Measurements from ENCODE around the gene CHRNA1.

The CHRNA1 gene

GRCh38 chr2:174748948-174749347 lies 15.3 kb downstream of the CHRNA1 start:
- in situ Hi-C loops (cut with MboI; ENCODE audit: low sequenced_read_pairs, unreplicated experiment), result no loop called here
- TF ChIP-seq CTCF (IDR thresholded peaks at IDR 0.05; ENCODE audit: borderline replicate concordance, control extremely low read depth, extremely low read depth, insufficient read depth, missing control alignments), result peak; percentile 71
- DNase-seq (ENCODE audit: low spot score), result peak; percentile 54

GRCh38 chr2:174745142-174745541 lies 19.1 kb downstream of the CHRNA1 start:
- no peak for DNase-seq (ENCODE audit: low spot score)
- no peak for TF ChIP-seq CTCF (IDR thresholded peaks at IDR 0.05; ENCODE audit: borderline replicate concordance, control extremely low read depth, extremely low read depth, insufficient read depth, missing control alignments)
- in situ Hi-C loops (cut with MboI; ENCODE audit: low sequenced_read_pairs, unreplicated experiment), result no loop called here

GRCh38 chr2:174744111-174744510 lies 20.2 kb downstream of the CHRNA1 start:
- in situ Hi-C loops (cut with MboI; ENCODE audit: low sequenced_read_pairs, unreplicated experiment), result no loop called here
- no peak for DNase-seq (ENCODE audit: low spot score)
- TF ChIP-seq CTCF (IDR thresholded peaks at IDR 0.05; ENCODE audit: borderline replicate concordance, control extremely low read depth, extremely low read depth, insufficient read depth, missing control alignments), result no peak

GRCh38 chr2:174740721-174741120 lies 23.6 kb downstream of the CHRNA1 start:
- no peak for DNase-seq (ENCODE audit: low spot score)
- in situ Hi-C loops (cut with MboI; ENCODE audit: low sequenced_read_pairs, unreplicated experiment), result no loop called here
- no peak for TF ChIP-seq CTCF (IDR thresholded peaks at IDR 0.05; ENCODE audit: borderline replicate concordance, control extremely low read depth, extremely low read depth, insufficient read depth, missing control alignments)

- no peak for DNase-seq (ENCODE audit: low spot score)
These were observed 25.4 kb downstream of the CHRNA1 start for GRCh38 chr2:174738841-174739240.

GRCh38 chr2:174731546-174731945 lies 32.7 kb downstream of the CHRNA1 start:
- DNase-seq (ENCODE audit: low spot score), result no peak
- in situ Hi-C loops (cut with MboI; ENCODE audit: low sequenced_read_pairs, unreplicated experiment), result no loop called here
- TF ChIP-seq CTCF (IDR thresholded peaks at IDR 0.05; ENCODE audit: borderline replicate concordance, control extremely low read depth, extremely low read depth, insufficient read depth, missing control alignments), result no peak

More at GRCh38 chr2:174738841-174739240, 25.4 kb downstream of the CHRNA1 start:
- no peak for TF ChIP-seq CTCF (IDR thresholded peaks at IDR 0.05; ENCODE audit: borderline replicate concordance, control extremely low read depth, extremely low read depth, insufficient read depth, missing control alignments)
- in situ Hi-C loops (cut with MboI; ENCODE audit: low sequenced_read_pairs, unreplicated experiment), result no loop called here

GRCh38 chr2:174730698-174731018 lies 33.6 kb downstream of the CHRNA1 start:
- DNase-seq (ENCODE audit: low spot score), result no peak
- in situ Hi-C loops (cut with MboI; ENCODE audit: low sequenced_read_pairs, unreplicated experiment), result no loop called here
- no peak for TF ChIP-seq CTCF (IDR thresholded peaks at IDR 0.05; ENCODE audit: borderline replicate concordance, control extremely low read depth, extremely low read depth, insufficient read depth, missing control alignments)

All from GM13976 (cell line).